GM19328 (cell line): ENCODE measurements around the gene RLN2.

Experiments
- ATAC-seq: cut with Tn5 transposase; IDR thresholded peaks from one replicate; pipeline ENCODE4 v1.9.1; 2021; ENCODE audit warnings: mild to moderate bottlenecking, moderate library complexity; ENCODE audit not compliant: unreplicated experiment

The RLN2 gene

GRCh38 chr9:5274770-5275169 is 29.7 kb downstream of the RLN2 start:
- ATAC-seq, result no peak

- ATAC-seq, result no peak
These were observed 35.2 kb downstream of the RLN2 start for GRCh38 chr9:5269249-5269715.

- ATAC-seq, result no peak
These were observed 38.6 kb downstream of the RLN2 start for GRCh38 chr9:5265939-5266338.

- ATAC-seq, result no peak
These were observed 40.3 kb downstream of the RLN2 start for GRCh38 chr9:5264219-5264595.

- ATAC-seq, result no peak
These were observed 40.9 kb downstream of the RLN2 start for GRCh38 chr9:5263351-5264218.
